NCI-H2171 treated with DMSO at 0.1 percent for 48 hours (cell line): ENCODE measurements around the gene TEX19.

Experiments used
- DNase-seq: peaks from one replicate; lab custom pipeline; 2025; lab: John Stamatoyannopoulos, UW

TEX19 gene

GRCh38 chr17:82390860-82391435, 31.9 kb downstream of the TEX19 start:
- DNase-seq = peak; percentile 18

- no peak for DNase-seq
These were observed 32.5 kb downstream of the TEX19 start for GRCh38 chr17:82391496-82392066.

- no peak for DNase-seq
These were observed 33.3 kb downstream of the TEX19 start for GRCh38 chr17:82392209-82392920.

GRCh38 chr17:82392941-82393340, 33.9 kb downstream of the TEX19 start:
- no peak for DNase-seq

GRCh38 chr17:82394278-82394677, 35.2 kb downstream of the TEX19 start:
- DNase-seq = peak; percentile 12

GRCh38 chr17:82396601-82397435, 37.8 kb downstream of the TEX19 start:
- DNase-seq = no peak

GRCh38 chr17:82397449-82398335, 38.6 kb downstream of the TEX19 start:
- DNase-seq = peak; percentile 34

GRCh38 chr17:82399041-82399441, 40.0 kb downstream of the TEX19 start:
- peak; percentile 84 for DNase-seq

- peak; percentile 66 for DNase-seq
These were observed 40.6 kb downstream of the TEX19 start for GRCh38 chr17:82399601-82400101.

- peak; percentile 20 for DNase-seq
These were observed 41.2 kb downstream of the TEX19 start for GRCh38 chr17:82400206-82400605.

- no peak for DNase-seq
These were observed 41.8 kb downstream of the TEX19 start for GRCh38 chr17:82400830-82401229.

- DNase-seq = no peak
These were observed 43.8 kb downstream of the TEX19 start for GRCh38 chr17:82402865-82403264.

- DNase-seq = no peak
These were observed 44.9 kb downstream of the TEX19 start for GRCh38 chr17:82403662-82404660.

- no peak for DNase-seq
These were observed 46.0 kb downstream of the TEX19 start for GRCh38 chr17:82405051-82405450.

GRCh38 chr17:82406131-82406671, 47.2 kb downstream of the TEX19 start:
- DNase-seq = no peak

- DNase-seq = no peak
These were observed 48.2 kb downstream of the TEX19 start for GRCh38 chr17:82407255-82407654.

GRCh38 chr17:82408288-82408937, 49.4 kb downstream of the TEX19 start:
- no peak for DNase-seq

- no peak for DNase-seq
These were observed 49.9 kb downstream of the TEX19 start for GRCh38 chr17:82408938-82409318.

GRCh38 chr17:82410014-82410716, 51.1 kb downstream of the TEX19 start:
- DNase-seq = no peak
